NCI-H774 (cell line): Measurements from ENCODE around the gene AP2A1.

Source experiments
- DNase-seq: peaks from one replicate; lab custom pipeline; 2025; lab: John Stamatoyannopoulos, UW

The AP2A1 gene

GRCh38 chr19:49856574-49857021 lies 89.8 kb downstream of the AP2A1 start:
- DNase-seq: no peak
